HG02678 (cell line): ENCODE results near the gene DMRTA2.

ENCODE experiments used
- ATAC-seq: cut with Tn5 transposase; IDR thresholded peaks from one replicate; pipeline ENCODE4 v1.9.1; 2021; ENCODE audit warnings: mild to moderate bottlenecking, moderate library complexity; ENCODE audit not compliant: unreplicated experiment

The DMRTA2 gene

GRCh38 chr1:50422946-50423669, at the start of gene DMRTA2:
Gene DMRTA2 (minus strand): TSS chr1:50423443. CDS start chr1:50421536, 1,907 bp downstream.
- ATAC-seq = no peak

DNA sequence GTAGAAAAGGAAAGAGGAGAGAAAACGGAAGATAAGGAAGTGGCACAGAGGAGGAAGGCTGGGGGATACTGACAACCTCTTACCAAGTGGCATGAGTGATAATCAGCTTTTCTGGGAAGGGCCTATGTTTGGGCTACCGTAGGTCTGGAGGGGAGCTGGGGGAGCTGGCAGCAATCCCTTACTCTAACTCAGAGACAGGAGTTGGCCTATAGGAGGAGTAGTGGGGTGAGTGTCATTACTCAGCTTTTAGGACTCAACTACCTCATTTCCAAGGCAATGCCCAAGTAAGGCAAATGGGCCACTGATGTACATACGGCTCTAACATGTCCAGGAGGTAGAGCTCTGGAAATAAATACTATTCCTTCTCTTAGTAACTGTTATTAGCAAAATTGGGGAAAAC, 48.7 kb upstream of the DMRTA2 start:
- no peak for ATAC-seq

- ATAC-seq = no peak
Observed at GRCh38 chr1:50462964-50463363, 39.7 kb upstream of the DMRTA2 start.

GRCh38 chr1:50458507-50458906, 35.3 kb upstream of the DMRTA2 start:
- no peak for ATAC-seq

GRCh38 chr1:50454911-50455310, 31.7 kb upstream of the DMRTA2 start:
- no peak for ATAC-seq

DNA sequence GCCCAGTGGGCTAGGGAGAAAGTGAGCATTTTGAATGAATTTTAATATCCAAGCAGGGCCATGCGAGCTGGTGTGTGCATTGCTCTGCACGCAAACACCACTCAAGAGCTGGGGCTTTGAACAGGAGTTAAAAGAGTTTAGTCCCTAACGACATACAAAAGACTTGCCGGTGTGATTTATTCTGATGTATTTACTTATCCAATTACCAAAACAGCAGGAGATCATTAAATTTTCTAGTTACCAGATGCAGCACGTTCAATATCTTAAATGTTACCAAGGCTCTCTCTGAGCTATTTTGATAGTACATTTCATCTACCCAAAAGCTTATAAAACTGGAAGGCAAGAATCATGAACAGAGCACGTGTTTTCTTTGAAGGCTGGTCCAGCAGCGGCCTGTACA, 30.0 kb upstream of the DMRTA2 start:
- no peak for ATAC-seq

- ATAC-seq = no peak
Observed at GRCh38 chr1:50452700-50453099, 29.5 kb upstream of the DMRTA2 start.

DNA sequence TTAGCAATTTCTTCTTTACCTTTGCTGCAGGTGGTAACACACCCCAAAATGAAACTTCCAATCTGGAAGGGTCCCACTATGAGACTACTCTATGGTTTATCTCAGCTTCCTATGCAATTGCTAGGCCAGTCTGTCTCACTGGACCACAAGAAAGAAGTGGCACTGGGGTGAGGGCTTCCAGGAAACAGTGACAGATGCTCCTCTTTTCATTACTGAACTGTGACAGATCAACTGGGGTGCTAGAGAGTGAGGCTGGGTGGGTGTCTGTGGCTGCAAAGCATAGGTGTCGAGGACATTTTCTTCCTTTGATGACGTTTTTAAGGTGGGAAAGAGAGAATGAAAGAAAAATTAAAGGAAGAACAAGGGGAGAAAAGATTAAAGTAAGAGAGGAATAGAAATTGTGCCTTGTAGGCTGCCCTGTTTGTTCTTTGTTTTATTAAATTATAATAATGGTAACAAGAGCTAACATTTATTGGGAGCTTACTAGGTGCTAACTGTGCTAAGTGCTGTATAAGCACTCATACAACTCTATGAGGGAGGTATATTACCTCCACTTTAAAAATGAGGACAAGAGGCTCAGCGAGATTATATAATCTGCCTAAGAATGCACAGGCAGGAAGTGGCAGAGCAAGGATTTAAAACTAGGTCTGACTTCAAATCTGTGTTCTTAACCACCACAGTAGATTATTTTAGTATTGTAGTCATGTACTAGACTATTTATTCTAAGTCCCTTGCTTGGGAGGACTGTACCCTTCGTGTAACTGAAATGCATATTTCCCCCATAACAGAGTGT, 27.8 kb upstream of the DMRTA2 start:
- ATAC-seq = no peak

DNA sequence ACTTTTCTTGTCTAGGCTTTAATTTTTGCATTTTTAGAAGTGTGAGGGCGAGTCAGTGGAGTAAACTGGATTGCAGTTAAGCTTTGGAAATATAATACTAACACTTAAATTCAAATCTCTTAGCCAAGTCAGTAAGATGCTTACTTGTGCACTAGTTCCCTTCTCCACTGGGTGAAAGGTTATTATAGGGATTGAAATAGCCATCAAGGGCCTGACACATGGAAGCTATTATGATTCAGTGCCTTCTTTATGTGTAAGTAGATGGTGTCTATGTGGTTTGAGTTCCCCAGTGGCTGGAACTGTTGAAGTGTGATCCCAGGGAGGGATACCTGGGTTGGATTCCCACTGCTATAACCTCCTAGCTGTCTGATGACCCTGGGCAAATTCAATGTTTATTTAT, 24.7 kb upstream of the DMRTA2 start:
- ATAC-seq = no peak

GRCh38 chr1:50441183-50441582, 17.9 kb upstream of the DMRTA2 start:
- ATAC-seq = no peak

DNA sequence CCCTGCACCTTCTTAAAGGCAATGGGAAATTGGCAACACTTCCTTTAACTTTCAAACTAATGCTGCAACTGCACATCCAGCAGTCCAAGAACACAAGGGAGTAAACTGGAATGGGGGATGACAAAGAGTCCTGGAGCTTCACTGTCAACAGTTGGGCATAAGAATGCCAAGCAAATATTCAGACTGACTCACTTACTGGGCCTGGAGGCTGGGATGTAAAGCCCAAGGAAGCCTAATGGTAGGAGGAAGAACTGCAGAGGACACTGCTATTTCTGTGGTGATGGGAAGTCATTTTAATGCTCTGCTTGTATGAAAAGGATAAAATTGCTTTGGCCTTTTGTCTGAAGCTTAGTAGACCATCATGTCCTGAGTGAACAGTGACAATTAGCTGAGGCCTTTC, 15.7 kb upstream of the DMRTA2 start:
- no peak for ATAC-seq

DNA sequence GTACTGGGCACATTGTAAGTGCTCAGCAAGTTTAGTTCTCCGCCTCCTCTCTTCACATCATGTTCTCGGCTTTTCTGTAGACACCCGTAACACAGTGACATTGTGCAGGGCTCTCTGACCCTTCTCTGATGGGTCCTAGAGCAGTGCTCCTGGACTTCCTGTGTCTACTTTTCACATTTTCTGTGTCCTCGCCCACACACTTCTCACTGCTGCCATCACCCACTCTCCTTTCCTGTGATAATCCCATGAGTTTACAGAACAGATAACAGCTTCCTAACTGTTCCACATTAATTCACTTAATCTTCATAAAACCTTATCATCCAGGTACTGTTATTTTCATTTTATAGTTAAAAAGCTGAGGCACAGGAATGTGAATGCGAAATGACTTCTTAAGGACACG, 13.2 kb upstream of the DMRTA2 start:
- no peak for ATAC-seq

GRCh38 chr1:50430010-50430405, 6.8 kb upstream of the DMRTA2 start:
- ATAC-seq = no peak

DNA sequence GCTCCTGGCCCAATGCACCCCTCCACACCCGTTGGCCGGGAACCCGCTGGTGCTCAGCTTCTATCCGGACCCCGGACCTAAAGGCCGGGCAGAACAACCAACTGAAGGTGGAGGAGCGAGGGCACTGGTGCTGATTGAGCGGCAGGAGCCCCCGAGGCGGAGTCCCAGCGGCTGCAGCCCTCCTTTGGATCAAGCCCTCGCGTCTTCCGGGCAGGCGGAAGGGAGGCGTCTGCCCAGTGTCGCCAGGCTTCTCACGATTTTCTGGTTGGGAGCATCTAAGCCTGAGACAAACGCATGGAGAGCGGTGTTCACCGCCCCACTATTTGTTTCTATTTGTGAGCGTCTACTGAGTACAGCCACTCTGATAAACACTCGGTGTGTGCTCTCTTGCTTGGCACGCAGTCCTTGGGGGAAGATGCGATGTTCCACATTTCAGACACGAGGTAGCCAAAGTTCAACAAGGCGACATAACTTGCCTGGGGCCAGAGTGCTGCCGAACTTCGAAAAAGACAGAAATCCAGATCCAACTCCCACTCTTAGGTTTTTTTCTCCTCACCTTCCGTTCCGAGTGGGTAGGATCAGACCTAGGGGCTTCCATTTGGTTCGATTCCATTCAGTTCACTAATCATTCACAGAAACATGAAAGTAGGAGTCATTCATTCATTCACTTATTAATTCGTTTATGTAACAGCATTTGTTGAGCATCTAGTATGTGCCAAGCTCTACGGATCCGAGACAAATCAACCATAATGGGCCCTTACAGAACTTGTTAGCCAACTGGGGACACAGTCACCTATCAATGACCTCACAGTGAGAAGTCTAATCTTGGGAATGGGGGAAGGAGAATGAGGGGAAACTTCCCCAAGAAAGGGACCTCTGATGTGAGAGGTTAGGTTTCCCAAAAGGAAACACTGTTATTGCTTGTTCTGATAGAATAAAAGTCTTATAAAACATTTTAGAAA, 4.9 kb upstream of the DMRTA2 start:
- ATAC-seq = no peak

DNA sequence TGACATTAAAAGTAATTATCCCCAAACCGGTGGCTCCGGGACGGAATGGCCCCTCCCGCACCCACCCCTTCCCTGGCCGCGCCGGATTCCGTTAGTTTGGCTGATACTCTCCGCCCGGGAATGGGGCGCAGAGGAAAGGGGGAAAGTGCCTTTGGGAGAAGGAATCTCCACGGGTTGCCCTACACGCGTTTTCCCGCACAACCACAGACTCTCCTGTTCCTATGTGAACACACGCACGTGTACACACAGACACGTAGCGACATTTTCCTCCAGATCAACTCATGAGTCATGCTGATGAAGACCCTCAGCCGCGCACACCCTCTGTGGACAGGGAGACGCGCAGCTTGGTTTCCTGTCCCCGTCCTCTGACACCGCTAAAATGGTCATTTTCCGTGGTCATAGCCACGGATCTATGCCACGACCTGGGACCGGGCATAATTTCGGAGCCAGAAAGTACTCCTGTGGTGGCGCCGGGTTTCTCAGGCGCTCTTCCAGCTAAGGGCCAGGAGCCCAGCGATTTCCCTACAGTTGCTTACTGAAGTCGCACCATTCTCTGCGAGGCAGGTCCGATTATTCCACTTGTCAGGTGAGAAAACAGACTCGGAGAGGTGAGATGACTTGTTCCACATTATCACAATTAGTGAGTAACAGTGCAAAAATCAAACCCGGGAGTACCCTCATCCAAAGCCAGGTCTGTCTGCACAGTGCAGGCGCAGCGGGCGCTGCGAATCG, 4.0 kb upstream of the DMRTA2 start:
- ATAC-seq = no peak

DNA sequence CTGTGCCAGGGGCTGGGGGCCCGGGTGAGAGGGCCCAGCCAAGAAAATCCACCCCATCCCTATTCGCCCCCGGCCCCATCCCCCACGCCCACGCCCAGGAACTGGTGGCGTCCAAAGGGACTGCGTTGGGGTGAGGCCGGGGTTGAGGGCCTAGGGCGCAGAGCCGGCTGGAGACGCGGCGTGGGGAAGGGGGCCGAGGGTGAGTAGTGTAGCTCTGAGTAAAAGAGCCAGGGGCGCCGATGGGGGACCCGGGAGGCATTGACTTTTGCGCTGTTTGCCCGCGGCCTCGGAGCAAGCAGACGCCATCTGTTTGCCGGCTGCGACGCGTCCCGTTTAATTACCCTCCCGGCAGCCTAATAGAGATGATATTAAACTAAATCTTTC, 3.5 kb upstream of the DMRTA2 start:
- ATAC-seq = no peak

- no peak for ATAC-seq
Observed at GRCh38 chr1:50426108-50426700, 3.0 kb upstream of the DMRTA2 start.

DNA sequence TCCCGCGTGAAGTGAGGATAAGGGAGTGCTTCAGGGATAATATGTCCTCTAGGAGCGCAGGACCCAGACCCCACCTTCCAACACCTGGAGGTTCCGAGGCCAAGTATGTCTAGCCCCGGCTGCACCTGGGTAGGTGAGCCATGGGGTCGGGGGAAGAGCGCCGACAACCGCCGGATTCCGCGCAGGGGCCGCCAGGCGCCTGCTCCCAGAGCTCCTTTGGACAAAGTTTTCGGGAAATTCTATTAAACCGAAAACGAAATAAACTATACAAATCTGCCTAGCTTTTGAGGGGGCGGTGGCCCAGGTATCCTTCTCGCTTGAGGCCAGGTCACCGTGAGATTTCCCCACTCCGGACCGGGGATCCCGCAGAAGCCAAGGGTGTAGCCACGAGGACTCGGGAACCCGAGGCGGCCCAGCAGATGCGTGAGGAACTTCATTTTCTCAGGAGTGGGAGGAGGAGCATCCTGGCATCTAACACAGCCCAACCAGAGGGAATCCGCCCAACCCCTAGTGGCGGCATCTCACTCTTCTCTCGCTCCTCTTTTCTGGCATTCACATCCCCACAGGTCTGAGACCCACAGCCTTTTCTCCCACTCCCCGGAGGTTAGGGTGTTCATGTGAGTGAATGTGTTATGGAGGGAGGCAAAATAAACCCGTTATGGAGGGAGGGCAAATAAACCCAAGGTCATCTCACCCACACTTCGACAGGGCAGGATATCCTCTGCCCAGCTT, 2.3 kb upstream of the DMRTA2 start:
- no peak for ATAC-seq

- no peak for ATAC-seq
Observed at GRCh38 chr1:50424884-50425375, 1.7 kb upstream of the DMRTA2 start.
